Right atrium auricular region (tissue), 2 donors: ENCODE measurements around the gene ADRA2C. TPM values are rescaled to one million over a fixed set of nuclear protein-coding genes. Genes with fewer than 3 reads are reported as not detected.

Experiments
- DNase-seq: peaks from one replicate; pipeline ENCODE4 v3.0.0-alpha.2; 2019; ENCODE audit warnings: low spot score
- H3K27ac ChIP-seq, 2 donors: fragments of 200-600 bp; sonication (generic); 1 replicate in 1 of 2; 2 replicates in 1 of 2; pipeline ENCODE4 v1.5.1; 2016 to 2019
- H3K27me3 ChIP-seq, 2 donors: fragments of 200-600 bp; sonication (generic); one replicate each; pipeline versions ENCODE4 v1.5.1 to v1.6.0; 2017 to 2019
- H3K36me3 ChIP-seq: fragments of 200-600 bp; sonication (generic); one replicate; pipeline ENCODE4 v1.5.1; 2016
- H3K4me1 ChIP-seq, 2 donors: fragments of 200-600 bp; sonication (generic); one replicate each; pipeline versions ENCODE4 v1.5.1 to v1.6.0; 2017 to 2019
- H3K4me3 ChIP-seq, 2 donors: fragments of 200-600 bp; sonication (generic); 1 replicate in 1 of 2; 2 replicates in 1 of 2; pipeline ENCODE4 v1.5.1; 2017 to 2019; ENCODE audit warnings: mild to moderate bottlenecking in 1 of 2, moderate library complexity in 1 of 2
- H3K9me3 ChIP-seq, 2 donors: fragments of 200-600 bp; sonication (generic); one replicate each; pipeline ENCODE4 v1.5.1; 2019
- CTCF ChIP-seq, 2 donors: fragments of 200-600 bp; sonication (generic); IDR thresholded peaks; one replicate each; pipeline ENCODE4 v1.5.1; 2019; ENCODE audit warnings: antibody characterized with exemption in 2 of 2
- total RNA-seq, 2 donors: library from RNA; depleted of rRNA; stranded (reverse); fragments of >200 nt; gene quantifications; one replicate each; pipeline ENCODE4 v1.1.0, GENCODE V29; 2016

ADRA2C gene
- total RNA-seq, 2 donors from 2014 or later: 2.6 to 3.1 TPM

- Histone ChIP-seq H3K27ac (no peak overlapping the region), H3K4me1 (peaks cover 0 to 3% of the 10 kb centered on the region in 2 donors), H3K36me3 (no peaks in the 10 kb centered on the region), H3K4me3 (no peak overlapping the region), H3K27me3 (peaks cover 6 to 20% of the 10 kb centered on the region in 2 donors), H3K9me3 (peaks cover 0 to 19% of the 10 kb centered on the region in 2 donors)
- no peak for TF ChIP-seq CTCF (IDR thresholded peaks at IDR 0.05)
- DNase-seq: no peak
Measured at GRCh38 chr4:3742610-3743009, 23.6 kb upstream of the ADRA2C start.

GRCh38 chr4:3744232-3744631 lies 22.0 kb upstream of the ADRA2C start:
- no peak for DNase-seq
- no peak for TF ChIP-seq CTCF (IDR thresholded peaks at IDR 0.05)
- Histone ChIP-seq H3K4me3 (no peak overlapping the region), H3K4me1 (peaks cover 0 to 3% of the 10 kb centered on the region in 2 donors), H3K27me3 (peaks cover 6 to 20% of the 10 kb centered on the region in 2 donors), H3K9me3 (peaks cover 0 to 19% of the 10 kb centered on the region in 2 donors), H3K36me3 (no peaks in the 10 kb centered on the region), H3K27ac (no peak overlapping the region)

GRCh38 chr4:3744901-3745300 lies 21.3 kb upstream of the ADRA2C start:
- Histone ChIP-seq H3K27me3 (peaks cover 6 to 20% of the 10 kb centered on the region in 2 donors), H3K27ac (no peak overlapping the region), H3K9me3 (peaks cover 0 to 19% of the 10 kb centered on the region in 2 donors), H3K36me3 (no peaks in the 10 kb centered on the region), H3K4me3 (no peak overlapping the region), H3K4me1 (peaks cover 0 to 3% of the 10 kb centered on the region in 2 donors)
- no peak for DNase-seq
- no peak for TF ChIP-seq CTCF (IDR thresholded peaks at IDR 0.05)

DNA sequence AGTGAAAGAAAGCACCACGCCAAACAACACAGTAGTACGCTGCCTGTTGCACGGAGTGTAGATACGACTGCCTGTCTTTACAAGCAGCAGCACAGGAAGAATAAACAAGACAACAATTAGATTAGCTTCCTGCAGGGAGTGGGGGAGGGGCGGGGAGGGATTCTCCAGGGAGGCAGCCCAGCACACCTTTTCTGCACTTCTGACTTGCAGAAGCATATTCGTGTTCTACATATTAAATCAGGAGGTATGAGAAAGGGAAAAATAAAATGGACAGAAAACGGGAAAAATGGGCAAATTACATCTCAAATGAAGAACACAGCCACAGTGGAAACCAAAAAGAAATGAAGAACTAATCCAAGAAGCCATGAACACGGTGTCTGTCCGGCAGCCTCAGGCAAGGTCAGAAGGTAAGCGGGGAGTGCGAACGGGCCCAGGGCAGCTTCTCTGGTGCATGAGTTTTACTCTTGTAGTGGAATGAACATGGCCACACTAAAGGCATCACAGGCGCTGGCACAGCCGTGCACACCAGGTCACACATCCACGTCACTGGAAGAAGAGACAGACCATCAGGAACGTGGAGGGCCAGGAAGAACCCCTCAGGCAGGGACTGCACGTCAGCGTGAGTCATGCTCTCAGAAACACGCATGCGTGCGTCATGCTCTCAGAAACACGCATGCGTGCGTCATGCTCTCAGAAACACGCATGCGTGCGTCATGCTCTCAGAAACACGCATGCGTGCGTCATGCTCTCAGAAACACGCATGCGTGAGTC lies 20.1 kb upstream of the ADRA2C start:
- H3K27me3 ChIP-seq: peaks cover 6 to 20% of the 10 kb centered on the region in 2 donors
- no peak overlapping the region for H3K27ac ChIP-seq
- H3K9me3 ChIP-seq: peaks cover 0 to 19% of the 10 kb centered on the region in 2 donors
- no peak for TF ChIP-seq CTCF (IDR thresholded peaks at IDR 0.05)
- H3K4me3 ChIP-seq: no peak overlapping the region
- no peak for DNase-seq
- no peaks in the 10 kb centered on the region for H3K36me3 ChIP-seq
- peaks cover 0 to 3% of the 10 kb centered on the region in 2 donors for H3K4me1 ChIP-seq

DNA sequence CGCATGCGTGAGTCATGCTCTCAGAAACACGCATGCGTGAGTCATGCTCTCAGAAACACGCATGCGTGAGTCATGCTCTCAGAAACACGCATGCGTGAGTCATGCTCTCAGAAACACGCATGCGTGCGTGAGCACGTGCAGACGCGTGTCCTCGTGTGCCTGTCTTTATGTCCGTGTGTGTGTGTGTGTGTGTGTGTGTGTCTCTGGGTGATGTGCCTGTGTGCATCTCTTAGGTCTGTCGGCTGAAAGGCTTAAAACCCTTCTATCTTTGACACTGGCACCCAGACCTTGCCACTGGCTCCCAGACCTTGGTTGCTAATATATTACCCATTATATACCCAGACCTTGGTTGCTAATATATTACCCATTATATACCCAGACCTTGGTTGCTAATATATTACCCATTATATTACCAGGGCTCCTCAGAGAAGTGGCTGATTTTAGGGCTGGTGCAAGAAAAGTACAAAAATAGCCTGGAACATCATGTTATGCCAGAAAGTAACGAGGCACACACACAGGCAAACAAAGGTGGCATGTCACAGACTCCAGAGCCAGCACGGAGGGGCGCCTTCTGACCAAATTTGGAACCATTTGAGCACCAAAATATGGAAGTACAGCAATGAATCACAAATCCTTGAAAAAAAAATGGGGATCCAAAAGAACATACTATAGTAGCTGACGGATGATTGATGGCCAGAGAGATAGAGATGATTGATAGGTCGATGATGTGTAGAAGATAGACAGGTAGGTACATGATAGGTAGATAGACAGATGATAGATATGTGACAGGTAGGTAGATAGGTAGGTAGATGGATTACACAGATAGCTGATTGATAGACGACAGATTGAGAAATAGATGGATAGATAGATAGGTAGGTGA lies 19.2 kb upstream of the ADRA2C start:
- H3K27me3 ChIP-seq: peaks cover 6 to 20% of the 10 kb centered on the region in 2 donors
- peaks cover 0 to 3% of the 10 kb centered on the region in 2 donors for H3K4me1 ChIP-seq
- H3K27ac ChIP-seq: no peak overlapping the region
- peaks cover 0 to 14% of the 10 kb centered on the region in 2 donors for H3K9me3 ChIP-seq
- H3K4me3 ChIP-seq: no peak overlapping the region
- DNase-seq: no peak
- no peak for TF ChIP-seq CTCF (IDR thresholded peaks at IDR 0.05)
- H3K36me3 ChIP-seq: no peaks in the 10 kb centered on the region
